GM23338 (cell line): Measurements from ENCODE around the gene POLR1A. TPM values are rescaled to one million over a fixed set of nuclear protein-coding genes. Genes with fewer than 3 reads are reported as not detected.

Source experiments
- ATAC-seq: fragments of 200-7000 bp; cut with Tn5 transposase; 3 replicates; pipeline ENCODE4 v1.9.1; 2020
- DNase-seq: peaks from one replicate; pipeline ENCODE4 v3.0.0-alpha.2; 2015; ENCODE audit warnings: low spot score
- H2AFZ ChIP-seq: fragments of 200-600 bp; sonication (generic); 2 replicates; pipeline ENCODE4 v1.8.0; 2016; ENCODE audit warnings: antibody characterized with exemption, mild to moderate bottlenecking, moderate library complexity
- H3F3A ChIP-seq: fragments of 200-600 bp; sonication (generic); replicated peaks from 2 replicates; pipeline ENCODE4 v1.8.0; 2017; ENCODE audit warnings: antibody characterized with exemption, mixed run types, low read depth
- H3K27ac ChIP-seq: fragments of 200-600 bp; sonication (generic); 2 replicates; pipeline ENCODE4 v1.6.1; 2016; ENCODE audit warnings: low read depth
- H3K27me3 ChIP-seq: fragments of 200-600 bp; sonication (generic); 2 replicates; pipeline ENCODE4 v1.8.0; 2016; ENCODE audit warnings: mild to moderate bottlenecking, mixed run types, moderate library complexity; ENCODE audit not compliant: insufficient read depth
- H3K36me3 ChIP-seq: fragments of 200-600 bp; sonication (generic); 2 replicates; pipeline ENCODE4 v1.8.0; 2016; ENCODE audit warnings: mild to moderate bottlenecking; ENCODE audit not compliant: insufficient read depth
- H3K4me1 ChIP-seq: fragments of 200-600 bp; sonication (generic); 2 replicates; pipeline ENCODE4 v1.8.0; 2016; ENCODE audit warnings: mild to moderate bottlenecking, moderate library complexity; ENCODE audit not compliant: insufficient read depth
- H3K4me2 ChIP-seq: fragments of 200-600 bp; sonication (generic); 2 replicates; pipeline ENCODE4 v1.7.1; 2017; ENCODE audit warnings: mixed run types
- H3K4me3 ChIP-seq: fragments of 200-600 bp; sonication (generic); 2 replicates; pipeline ENCODE4 v1.6.1; 2016; ENCODE audit warnings: mixed run types
- H3K79me2 ChIP-seq: fragments of 200-600 bp; sonication (generic); replicated peaks from 2 replicates; pipeline ENCODE4 v1.8.0; 2017; ENCODE audit warnings: mild to moderate bottlenecking; ENCODE audit not compliant: insufficient read depth
- H3K9me2 ChIP-seq: fragments of 200-600 bp; sonication (generic); 2 replicates; pipeline ENCODE4 v1.8.0; 2017; ENCODE audit not compliant: insufficient read depth
- H4K20me1 ChIP-seq: fragments of 200-600 bp; sonication (generic); replicated peaks from 2 replicates; pipeline ENCODE4 v1.8.0; 2017; ENCODE audit warnings: mild to moderate bottlenecking; ENCODE audit not compliant: insufficient read depth
- H3K27ac Mint-ChIP-seq: 2 replicates; pipeline ENCODE4 v1.8.0; 2020; ENCODE audit warnings: inconsistent platforms, mild to moderate bottlenecking, moderate library complexity, mixed read lengths
- H3K27me3 Mint-ChIP-seq: 3 replicates; pipeline ENCODE4 v1.8.0; 2022; ENCODE audit warnings: low read depth, mild to moderate bottlenecking, moderate library complexity, mixed read lengths, inconsistent platforms; ENCODE audit not compliant: insufficient read depth, poor library complexity
- H3K36me3 Mint-ChIP-seq: 3 replicates; pipeline ENCODE4 v1.8.0; 2021; ENCODE audit warnings: low read depth, mild to moderate bottlenecking, inconsistent platforms, moderate library complexity, mixed read lengths
- H3K4me1 Mint-ChIP-seq: 3 replicates; pipeline ENCODE4 v1.8.0; 2020; ENCODE audit warnings: mild to moderate bottlenecking, inconsistent platforms, mixed read lengths
- H3K4me3 Mint-ChIP-seq: 3 replicates; pipeline ENCODE4 v1.8.0; 2021; ENCODE audit warnings: moderate library complexity, mild to moderate bottlenecking, inconsistent platforms, mixed read lengths
- H3K9me3 Mint-ChIP-seq: 3 replicates; pipeline ENCODE4 v1.8.0; 2020; ENCODE audit warnings: moderate library complexity, mild to moderate bottlenecking, inconsistent platforms, mixed read lengths
- CREB1 ChIP-seq: fragments of 250-450 bp; sonication (Bioruptor Pico); IDR thresholded peaks from 2 replicates; pipeline ENCODE4 v1.5.0; 2020; ENCODE audit warnings: low read depth, mild to moderate bottlenecking, moderate library complexity
- CTCF ChIP-seq, 2 experiments: fragments of 200-600 bp in 1 of 2; sonication (generic) in 1 of 2; conservative IDR thresholded peaks; 2 replicates each; pipeline versions ENCODE4 v1.5.1 to v1.6.1; 2016 to 2017; ENCODE audit warnings: antibody characterized with exemption in 2 of 2, low read depth in 2 of 2, mild to moderate bottlenecking in 2 of 2, moderate library complexity in 1 of 2
- ETS1 ChIP-seq: IDR thresholded peaks from 2 replicates; pipeline ENCODE4 v1.6.1; 2016; ENCODE audit warnings: antibody characterized with exemption
- JUNB ChIP-seq: IDR thresholded peaks from one replicate; pipeline ENCODE4 v1.6.1; 2016; ENCODE audit warnings: antibody characterized with exemption; ENCODE audit not compliant: unreplicated experiment
- POLR2AphosphoS5 ChIP-seq: IDR thresholded peaks from 2 replicates; pipeline ENCODE4 v1.6.1; 2016; ENCODE audit warnings: antibody characterized with exemption, low read depth
- ZNF331 ChIP-seq: fragments of 250-450 bp; sonication (Bioruptor Pico); IDR thresholded peaks from 2 replicates; pipeline ENCODE4 v1.5.0; 2020; ENCODE audit warnings: low read depth, mild to moderate bottlenecking, moderate library complexity
- ZNF462 ChIP-seq: fragments of 250-450 bp; sonication (Bioruptor Pico); IDR thresholded peaks from 2 replicates; pipeline ENCODE4 v1.5.0; 2020; ENCODE audit warnings: mild to moderate bottlenecking, moderate library complexity
- polyA plus RNA-seq: library from polyadenylated mRNA; unstranded; fragments of >200 nt; fragmentation: Nextera tagmentation; extraction: Ambion mirVana; gene quantifications from 2 replicates; pipeline ENCODE4 v1.2.1, GENCODE V29; 2016
- total RNA-seq: library from RNA; depleted of rRNA; stranded (reverse); fragments of >200 nt; shearing (Covaris generic); gene quantifications from 2 replicates; pipeline ENCODE4 v1.2.3, GENCODE V29; 2014

Gene POLR1A
- total and polyA plus RNA-seq, 2 experiments from 2014 or later, result 13.8 to 43.2 TPM

GRCh38 chr2:86150502-86150901, 44.8 kb upstream of the POLR1A start (continued):
- TF ChIP-seq ZNF462, result no peak

- no peak overlapping the region for H3K27ac ChIP-seq
- TF ChIP-seq POLR2AphosphoS5 (no peak), ZNF462 (no peak), ETS1 (no peak), JUNB (no peak), CTCF (conservative IDR thresholded peaks at IDR 0.05; ENCODE audit: low read depth in 2 of 2) (no peak), ZNF331 (CRISPR knock-in tag) (no peak), CREB1 (CRISPR knock-in tag) (no peak)
- peaks cover 80% of the 10 kb centered on the region for H3K36me3 Mint-ChIP-seq
Observed at GRCh38 chr2:86147793-86148192, 42.1 kb upstream of the POLR1A start.

More at GRCh38 chr2:86147793-86148192, 42.1 kb upstream of the POLR1A start:
- H3K36me3 ChIP-seq, result peaks cover 50% of the 10 kb centered on the region
- no peaks in the 10 kb centered on the region for H3K4me1 Mint-ChIP-seq
- no peak overlapping the region for H3K4me3 Mint-ChIP-seq
- H3K27ac Mint-ChIP-seq, result no peak overlapping the region
- H3K79me2 ChIP-seq, result no peaks in the 10 kb centered on the region
- no peak overlapping the region for H3K4me3 ChIP-seq
- ATAC-seq (no peak), DNase-seq (no peak)
- H3K27me3 Mint-ChIP-seq, result peaks cover 11% of the 10 kb centered on the region
- H3K4me2 ChIP-seq, result no peak overlapping the region
- no peaks in the 10 kb centered on the region for H3K4me1 ChIP-seq
- no peak overlapping the region for H2AFZ ChIP-seq
- H3K27me3 ChIP-seq, result no peaks in the 10 kb centered on the region
- H3K9me3 Mint-ChIP-seq, result no peaks in the 10 kb centered on the region
- 0 out of 2 replicates have a peak, but pooled peaks cover 4% of the 10 kb centered on the region for H3F3A ChIP-seq
- H4K20me1 ChIP-seq, result peaks cover 20% of the 10 kb centered on the region
- no peaks in the 10 kb centered on the region for H3K9me2 ChIP-seq
